Subcutaneous adipose tissue (tissue), 4 donors: ENCODE data around the gene SEMA4A. TPM values are rescaled to one million over a fixed set of nuclear protein-coding genes. Genes with fewer than 3 reads are reported as not detected.

ENCODE experiments used
- total RNA-seq, 4 donors: library from RNA; depleted of rRNA; stranded (reverse); fragments of >200 nt; gene quantifications; one replicate each; pipeline ENCODE4 v1.1.0, GENCODE V29; 2016
- TF ChIP-seq, protein P1 (sequence below): fragments of 450-650 bp; IDR thresholded peaks from one replicate; pipeline ENCODE4 v1.5.1; 2016; ENCODE audit warnings: low read depth, mild to moderate bottlenecking, control low read depth, antibody characterized with exemption, moderate library complexity

The SEMA4A gene
- total RNA-seq, 4 donors from 2014 or later = 2.6 to 3.4 (median 3.0) TPM

DNA sequence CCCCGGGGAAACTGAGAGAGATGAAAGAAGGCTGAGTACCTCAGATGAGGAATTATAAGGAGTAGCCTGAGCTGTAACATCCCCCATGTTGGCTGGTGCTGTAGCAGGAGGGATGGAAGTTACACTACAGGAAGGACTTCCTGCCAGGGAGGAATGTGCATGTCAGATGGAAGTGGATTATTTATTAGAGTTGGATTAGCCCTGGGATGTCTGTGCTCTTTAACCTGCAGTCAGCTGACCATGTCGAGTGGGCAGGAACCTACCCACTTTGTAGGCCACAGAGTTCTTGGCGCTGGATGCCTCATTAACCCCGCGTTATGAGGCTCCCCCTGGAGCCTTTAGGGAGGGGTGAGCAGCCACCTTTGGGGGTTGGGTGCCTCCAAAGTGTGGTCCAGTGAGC lies 757 bp upstream of the SEMA4A start:
- TF ChIP-seq, protein P1, sequence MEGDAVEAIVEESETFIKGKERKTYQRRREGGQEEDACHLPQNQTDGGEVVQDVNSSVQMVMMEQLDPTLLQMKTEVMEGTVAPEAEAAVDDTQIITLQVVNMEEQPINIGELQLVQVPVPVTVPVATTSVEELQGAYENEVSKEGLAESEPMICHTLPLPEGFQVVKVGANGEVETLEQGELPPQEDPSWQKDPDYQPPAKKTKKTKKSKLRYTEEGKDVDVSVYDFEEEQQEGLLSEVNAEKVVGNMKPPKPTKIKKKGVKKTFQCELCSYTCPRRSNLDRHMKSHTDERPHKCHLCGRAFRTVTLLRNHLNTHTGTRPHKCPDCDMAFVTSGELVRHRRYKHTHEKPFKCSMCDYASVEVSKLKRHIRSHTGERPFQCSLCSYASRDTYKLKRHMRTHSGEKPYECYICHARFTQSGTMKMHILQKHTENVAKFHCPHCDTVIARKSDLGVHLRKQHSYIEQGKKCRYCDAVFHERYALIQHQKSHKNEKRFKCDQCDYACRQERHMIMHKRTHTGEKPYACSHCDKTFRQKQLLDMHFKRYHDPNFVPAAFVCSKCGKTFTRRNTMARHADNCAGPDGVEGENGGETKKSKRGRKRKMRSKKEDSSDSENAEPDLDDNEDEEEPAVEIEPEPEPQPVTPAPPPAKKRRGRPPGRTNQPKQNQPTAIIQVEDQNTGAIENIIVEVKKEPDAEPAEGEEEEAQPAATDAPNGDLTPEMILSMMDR = no peak

DNA sequence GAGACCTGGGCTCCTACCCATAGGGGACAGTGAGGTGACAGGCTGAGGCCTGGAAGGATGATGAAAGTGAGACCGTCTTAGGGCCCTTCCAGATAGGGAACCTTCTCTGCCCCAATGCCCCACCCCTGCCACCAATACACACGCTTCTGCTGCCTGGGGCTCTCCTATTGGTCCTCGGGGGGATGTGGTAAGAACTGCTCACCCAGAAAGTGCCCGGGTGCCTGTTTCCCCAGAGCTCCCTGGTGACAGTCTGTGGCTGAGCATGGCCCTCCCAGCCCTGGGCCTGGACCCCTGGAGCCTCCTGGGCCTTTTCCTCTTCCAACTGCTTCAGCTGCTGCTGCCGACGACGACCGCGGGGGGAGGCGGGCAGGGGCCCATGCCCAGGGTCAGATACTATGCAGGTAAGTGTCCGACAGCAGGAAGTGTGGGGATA lies 948 bp downstream of the SEMA4A start:
- TF ChIP-seq, protein P1 = no peak

DNA sequence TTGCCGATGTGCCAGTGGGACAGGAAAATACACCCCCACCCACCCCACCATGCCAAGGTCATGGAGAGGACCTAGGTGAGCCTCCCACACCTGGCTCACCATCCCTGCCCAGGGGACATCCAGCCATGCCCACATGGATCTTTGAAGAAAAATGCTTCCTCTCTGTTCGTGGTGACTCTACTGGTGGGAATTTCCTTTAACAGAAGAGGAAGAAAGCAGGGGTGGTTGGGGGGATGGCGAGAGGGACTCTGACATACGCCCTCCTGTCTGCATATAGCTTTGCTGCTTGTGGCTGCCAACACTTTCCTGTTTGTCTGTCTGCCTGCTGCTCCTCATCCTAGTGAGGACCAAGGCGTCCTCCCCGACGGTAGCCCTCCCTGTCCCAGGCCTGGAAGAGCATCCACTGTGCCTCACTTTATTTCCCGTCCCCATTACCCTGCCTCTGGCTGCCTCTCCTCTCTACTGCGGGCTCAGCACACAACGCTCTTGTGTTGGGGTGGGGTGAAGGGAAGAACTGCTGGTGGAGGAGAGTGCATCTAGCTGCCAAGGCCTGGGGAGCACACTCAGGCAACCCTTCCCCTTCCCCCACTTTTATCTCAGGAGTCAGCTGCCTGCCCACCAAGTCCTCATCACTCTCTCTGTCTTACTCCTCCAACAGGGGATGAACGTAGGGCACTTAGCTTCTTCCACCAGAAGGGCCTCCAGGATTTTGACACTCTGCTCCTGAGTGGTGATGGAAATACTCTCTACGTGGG lies 2.5 kb downstream of the SEMA4A start:
- TF ChIP-seq, protein P1 = no peak

DNA sequence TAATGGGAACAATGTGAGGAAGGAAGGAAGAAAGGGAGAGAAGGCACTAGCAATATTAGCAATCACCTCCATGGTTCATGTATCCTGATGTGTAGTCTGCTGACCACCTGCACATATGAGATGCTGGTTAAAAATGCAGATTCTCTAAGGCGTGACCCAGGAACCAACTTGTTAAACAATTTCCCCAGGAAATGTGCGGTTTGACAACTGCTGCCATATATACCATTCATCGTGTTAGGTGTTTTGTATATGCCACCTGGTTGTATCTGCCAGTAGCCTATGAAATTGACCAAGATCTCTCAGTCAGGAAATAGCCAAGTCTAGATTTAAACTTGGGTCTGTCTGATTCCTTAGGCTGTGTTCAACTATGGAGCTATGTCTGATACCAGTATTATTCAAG lies 4.1 kb downstream of the SEMA4A start:
- TF ChIP-seq, protein P1 = no peak

DNA sequence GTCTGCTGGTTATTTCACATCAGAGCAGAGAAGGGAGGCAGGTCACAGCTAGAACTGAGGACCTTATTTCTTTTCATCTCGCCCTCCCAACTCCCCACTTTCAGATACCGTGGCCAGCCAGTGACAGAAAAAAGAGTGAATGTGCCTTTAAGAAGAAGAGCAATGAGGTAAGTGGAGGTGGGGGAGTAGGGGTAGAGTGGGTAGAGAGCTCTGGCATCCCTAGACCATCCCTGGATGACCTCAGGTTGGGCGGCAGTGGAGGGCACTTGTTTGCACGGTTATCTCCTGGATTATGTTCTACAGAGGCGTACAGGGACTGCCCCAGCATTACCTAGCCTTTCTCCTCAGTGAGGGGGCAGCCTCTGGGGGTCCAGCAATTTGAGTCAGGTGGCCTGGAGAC lies 4.6 kb downstream of the SEMA4A start:
- TF ChIP-seq, protein P1 = no peak

DNA sequence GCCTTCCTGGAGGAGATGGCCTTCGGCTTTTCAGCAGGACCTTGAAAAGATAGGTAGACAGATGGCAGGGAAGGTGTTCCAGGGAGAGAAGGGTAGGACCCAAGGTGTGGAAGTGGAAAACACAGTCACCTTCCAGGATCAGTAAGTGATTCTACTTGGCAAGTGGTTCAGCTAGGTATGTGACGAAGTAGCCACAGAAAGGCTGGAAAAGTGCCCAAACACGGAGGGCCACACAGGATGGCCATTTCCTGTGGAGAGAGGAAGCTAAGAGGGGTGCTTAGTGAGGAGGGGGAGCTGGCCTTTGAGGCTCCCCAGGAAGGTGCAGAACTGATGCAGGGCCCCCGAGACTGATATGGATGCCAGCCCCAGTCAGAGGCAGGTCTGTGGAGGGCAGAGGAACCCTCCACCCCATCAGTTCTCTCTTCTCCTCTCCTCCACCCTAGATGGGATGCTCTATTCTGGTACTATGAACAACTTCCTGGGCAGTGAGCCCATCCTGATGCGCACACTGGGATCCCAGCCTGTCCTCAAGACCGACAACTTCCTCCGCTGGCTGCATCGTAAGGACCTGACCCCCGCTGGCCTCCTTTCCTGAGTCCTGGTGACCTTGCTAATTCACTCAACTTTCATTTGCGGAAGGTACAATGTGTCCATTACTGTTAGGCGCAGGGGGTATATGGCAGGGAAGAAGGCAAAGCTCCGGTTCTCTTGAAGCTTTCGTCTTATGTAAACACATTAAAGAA lies 6.8 kb downstream of the SEMA4A start:
- TF ChIP-seq, protein P1 = no peak

DNA sequence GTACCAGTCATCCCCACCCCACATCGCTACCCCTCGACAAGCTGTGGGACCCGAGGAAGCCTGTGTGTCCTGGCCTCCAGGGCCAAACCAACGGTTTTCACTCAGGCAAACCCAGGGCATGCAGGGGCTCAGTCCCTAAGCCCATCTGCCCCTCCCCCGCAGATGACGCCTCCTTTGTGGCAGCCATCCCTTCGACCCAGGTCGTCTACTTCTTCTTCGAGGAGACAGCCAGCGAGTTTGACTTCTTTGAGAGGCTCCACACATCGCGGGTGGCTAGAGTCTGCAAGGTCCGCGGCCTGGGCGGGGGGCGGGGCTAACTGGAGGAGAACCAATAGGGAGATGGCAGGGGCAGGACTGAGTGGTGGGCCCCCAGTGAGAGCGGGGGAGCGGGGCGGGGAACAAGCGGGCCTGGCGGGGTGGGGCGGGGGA lies 7.4 kb downstream of the SEMA4A start:
- TF ChIP-seq, protein P1 = no peak
